HuH-7.5 (cell line): ENCODE data around the gene PRPF31.
A peak's percentile ranks its signal among the peaks of the same experiment; 100 is the strongest.

Experiments
- DNase-seq: peaks from one replicate; pipeline ENCODE4 v3.0.0; 2011; ENCODE audit warnings: low spot score

Gene PRPF31

DNA sequence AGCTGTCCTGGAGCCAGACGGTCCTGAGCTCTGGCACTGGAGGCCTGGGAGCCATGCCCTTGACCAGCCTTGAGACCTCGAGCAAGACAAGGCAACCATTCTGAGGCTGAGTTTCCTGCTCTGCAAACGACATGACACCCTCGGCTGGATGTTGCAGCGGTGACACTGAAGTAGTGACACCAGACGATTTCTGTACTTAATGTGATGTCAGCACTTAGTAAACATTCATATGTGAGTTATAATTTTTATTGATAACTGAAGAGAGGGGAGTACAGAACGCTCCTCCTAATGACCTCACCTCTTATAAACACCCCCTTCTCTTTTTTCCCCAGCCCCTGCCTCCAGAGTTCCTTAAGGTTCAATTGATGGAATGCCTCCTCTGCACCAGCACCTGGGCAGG is 7.1 kb upstream of the PRPF31 start:
- no peak for DNase-seq

DNA sequence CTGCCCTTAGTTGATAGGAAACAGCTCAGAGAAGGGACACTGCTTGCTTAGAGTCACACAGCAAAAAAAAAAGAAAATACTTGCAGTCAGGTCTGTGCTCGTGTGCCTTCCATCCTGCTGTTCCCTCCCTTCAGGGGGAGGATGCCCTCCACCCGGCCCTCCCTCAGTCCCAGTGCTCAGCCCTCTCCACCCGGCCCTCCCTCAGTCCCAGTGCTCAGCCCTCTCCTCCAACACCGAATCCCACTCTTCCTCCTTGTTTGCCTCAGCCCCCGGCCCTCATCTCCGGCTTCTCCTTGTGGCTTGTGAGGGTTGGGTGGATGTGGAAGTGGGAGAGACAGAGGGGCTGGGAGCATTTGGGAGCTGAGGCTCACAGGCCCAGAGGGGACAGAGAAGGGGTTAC is 5.9 kb upstream of the PRPF31 start:
- DNase-seq: no peak

DNA sequence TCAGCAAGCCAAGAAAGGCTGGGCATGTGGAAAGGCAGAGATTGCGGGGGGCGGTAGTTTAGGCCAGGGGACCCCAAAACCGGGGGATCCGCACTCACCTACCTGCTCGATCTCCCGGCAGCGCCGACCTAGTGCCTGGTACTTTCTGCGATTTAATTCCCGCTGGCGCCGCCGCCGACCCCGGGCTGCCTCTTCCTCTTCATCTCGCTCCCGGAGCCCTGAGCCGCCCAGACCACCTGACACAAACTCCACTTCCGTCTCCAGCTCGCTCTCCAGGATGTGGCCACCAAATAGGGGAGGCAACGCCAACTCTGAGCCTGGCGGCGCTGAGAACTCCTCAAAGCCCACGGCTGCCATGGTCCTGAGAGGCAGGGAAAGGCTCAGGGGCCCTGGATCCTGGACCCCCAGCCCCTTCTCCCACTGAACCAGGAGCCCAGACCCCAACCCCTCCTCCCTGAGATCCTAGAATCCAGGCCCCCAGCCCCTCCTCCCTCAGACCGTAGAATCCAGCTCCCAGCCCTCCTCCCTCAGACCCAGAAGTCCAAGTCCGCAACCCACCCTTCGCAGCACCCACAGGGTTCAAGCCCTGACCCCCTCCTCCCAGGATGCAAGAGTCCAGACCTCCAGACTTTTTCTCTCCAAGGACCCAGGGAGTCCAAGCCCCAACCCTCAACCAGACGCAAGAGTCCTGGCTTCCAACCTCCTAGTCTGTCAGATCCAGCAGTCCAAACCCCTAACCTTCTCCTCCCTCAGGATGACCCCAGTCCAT is 1.0 kb upstream of the PRPF31 start:
- no peak for DNase-seq

DNA sequence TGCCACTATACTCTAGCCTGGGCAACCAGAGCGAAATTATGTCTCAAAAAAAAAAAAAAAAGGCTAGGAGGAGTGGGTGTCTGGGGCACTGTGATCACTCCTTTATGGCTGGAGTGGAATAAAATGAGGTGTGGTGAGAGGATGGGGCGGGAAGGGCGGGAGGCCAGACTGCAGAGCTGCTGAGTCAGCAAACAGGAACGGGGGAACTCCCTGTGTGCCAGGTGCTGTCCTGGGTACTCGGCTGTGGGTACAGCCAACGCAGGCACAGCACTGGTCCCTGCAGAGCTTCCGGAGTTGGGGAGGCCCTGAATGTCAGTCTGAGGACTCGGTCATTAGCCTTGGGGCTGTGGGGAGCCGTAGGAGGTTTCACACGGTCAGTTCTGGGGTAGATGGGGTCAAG is 5.7 kb downstream of the PRPF31 start:
- no peak for DNase-seq

DNA sequence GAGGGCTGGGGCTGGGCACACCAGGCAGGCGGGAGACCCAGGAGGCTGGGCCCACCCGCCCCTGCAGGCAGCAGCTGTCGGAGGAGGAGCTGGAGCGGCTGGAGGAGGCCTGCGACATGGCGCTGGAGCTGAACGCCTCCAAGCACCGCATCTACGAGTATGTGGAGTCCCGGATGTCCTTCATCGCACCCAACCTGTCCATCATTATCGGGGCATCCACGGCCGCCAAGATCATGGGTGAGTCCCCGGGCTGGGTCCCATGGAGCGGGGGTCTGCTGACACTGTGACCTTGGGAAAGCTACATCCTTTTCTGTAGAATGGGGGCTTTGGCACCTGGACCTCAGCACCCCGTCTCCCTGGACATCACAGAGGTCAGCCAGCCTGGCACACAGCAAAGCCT is 8.1 kb downstream of the PRPF31 start:
- no peak for DNase-seq

DNA sequence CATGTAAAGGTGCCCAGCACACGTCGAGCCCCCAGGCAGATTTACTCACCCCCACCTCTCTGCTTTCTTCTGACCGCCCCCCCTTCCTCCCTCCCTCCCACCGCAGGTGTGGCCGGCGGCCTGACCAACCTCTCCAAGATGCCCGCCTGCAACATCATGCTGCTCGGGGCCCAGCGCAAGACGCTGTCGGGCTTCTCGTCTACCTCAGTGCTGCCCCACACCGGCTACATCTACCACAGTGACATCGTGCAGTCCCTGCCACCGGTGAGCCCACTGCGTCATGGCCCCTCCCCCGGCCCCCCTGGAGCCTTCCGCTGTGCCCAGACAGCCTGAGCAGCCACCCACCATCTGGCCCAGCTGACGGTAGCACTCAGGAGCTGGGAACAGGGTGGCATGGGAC is 8.8 kb downstream of the PRPF31 start:
- no peak for DNase-seq

DNA sequence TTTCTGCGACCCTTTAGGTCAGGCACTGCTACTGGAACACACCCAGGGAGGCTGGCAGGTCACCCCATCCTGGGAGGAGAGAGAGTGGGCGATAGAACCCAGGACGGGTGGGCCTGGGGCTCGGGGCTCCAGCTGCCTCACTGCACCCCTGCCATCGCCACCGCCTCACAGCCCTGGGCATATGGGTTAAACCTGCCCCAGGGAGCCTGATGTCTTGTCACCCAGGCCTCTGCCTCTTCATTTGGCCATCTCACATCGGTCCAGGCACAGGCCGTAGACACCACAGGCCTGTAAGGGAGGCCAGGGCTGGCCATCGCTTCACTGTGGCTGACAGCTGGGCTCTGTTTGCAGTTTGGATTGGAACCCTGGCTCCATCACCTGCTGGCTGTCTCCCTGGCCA is 10.2 kb downstream of the PRPF31 start:
- DNase-seq: no peak

DNA sequence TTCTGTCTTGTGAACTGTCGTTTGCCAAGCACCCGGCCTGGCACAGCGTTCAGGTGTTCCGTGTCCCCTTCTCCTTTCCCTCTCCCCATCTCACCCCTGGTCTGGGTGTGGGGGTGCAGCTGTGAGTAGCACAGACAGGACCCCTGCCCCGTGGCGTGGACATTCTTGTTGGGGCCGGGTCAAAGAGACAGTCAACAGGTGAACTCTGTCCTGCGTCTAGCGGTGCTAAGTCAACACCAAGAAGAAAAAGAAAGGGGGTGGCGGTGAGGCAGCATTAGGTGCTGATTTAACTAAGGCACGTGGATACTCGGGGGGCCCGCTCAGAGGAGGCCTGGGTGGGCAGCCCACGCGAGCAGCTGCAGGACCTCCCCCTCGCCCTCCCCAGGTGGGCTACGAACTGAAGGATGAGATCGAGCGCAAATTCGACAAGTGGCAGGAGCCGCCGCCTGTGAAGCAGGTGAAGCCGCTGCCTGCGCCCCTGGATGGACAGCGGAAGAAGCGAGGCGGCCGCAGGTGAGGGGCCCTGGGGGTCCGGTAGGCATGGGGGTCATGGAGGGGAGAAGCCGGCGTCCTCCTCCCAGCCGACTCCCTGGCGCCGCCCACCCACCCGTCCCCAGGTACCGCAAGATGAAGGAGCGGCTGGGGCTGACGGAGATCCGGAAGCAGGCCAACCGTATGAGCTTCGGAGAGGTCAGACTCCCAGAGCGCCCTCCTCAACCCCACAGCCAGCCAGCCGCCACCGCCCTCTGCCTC is 12.3 kb downstream of the PRPF31 start:
- no peak for DNase-seq

DNA sequence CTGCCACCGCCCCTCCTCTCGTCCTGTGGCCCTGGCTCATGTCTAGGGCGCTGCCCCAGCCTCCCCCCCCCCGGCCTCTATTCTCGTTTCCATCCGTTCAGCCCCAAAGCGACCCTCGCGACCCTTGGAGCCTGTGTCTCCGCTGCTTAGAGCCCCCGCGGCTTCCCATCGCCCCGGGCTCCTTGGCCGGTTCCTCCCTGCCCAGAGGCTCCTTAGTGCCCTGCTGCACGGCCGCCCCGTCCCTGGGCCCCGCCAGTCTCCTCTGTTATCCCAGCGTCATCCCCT is 12.8 kb downstream of the PRPF31 start:
- DNase-seq: no peak

DNA sequence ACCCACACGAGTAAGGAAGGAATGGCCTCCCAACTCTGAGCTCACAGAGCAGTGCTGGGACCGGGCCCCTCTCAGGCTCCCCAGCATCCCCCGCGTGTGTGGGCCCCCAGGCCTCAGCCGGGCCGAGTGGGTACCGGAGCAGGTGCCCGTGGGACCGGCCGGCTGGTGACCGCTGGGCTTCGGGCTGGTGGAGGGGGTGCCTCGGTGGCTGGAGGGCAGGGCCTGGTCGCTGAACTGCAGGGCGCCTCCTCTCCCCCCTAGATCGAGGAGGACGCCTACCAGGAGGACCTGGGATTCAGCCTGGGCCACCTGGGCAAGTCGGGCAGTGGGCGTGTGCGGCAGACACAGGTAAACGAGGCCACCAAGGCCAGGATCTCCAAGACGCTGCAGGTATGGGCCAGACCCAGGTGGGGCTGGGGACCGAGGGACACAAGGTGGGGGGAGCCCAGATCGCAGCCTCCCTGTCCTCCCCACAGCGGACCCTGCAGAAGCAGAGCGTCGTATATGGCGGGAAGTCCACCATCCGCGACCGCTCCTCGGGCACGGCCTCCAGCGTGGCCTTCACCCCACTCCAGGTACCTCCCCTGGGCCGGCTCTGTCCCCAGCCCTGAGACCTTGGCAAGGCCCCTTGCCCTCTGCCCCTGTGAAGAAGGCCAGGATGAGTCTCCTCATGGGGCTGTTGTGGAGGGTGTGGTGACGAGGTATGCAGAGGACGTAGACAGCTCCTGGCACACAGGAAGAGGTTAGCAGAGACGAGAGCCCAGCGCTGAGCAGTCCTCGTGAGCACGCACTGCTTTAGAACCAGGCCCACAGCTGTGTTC is 13.5 kb downstream of the PRPF31 start:
- DNase-seq: no peak

DNA sequence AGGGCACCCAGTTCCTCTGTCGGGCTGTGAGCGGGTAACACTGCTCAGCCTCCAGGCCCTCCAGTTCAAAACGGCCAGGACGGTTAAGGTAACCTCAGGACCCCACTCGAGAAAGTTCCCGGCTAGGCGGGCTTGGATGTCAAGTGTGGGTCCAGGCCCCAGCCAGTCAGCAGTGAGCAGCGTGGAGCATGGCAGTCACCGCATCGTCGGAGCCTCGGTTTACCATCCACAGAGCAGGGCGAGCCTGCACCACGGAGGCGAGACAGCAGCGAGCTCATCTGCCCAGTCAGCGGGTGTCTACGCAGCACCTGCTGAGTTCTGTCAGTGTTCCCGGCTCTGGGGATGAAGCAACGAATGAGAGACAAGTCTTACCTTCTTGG is 14.1 kb downstream of the PRPF31 start:
- DNase-seq: no peak

DNA sequence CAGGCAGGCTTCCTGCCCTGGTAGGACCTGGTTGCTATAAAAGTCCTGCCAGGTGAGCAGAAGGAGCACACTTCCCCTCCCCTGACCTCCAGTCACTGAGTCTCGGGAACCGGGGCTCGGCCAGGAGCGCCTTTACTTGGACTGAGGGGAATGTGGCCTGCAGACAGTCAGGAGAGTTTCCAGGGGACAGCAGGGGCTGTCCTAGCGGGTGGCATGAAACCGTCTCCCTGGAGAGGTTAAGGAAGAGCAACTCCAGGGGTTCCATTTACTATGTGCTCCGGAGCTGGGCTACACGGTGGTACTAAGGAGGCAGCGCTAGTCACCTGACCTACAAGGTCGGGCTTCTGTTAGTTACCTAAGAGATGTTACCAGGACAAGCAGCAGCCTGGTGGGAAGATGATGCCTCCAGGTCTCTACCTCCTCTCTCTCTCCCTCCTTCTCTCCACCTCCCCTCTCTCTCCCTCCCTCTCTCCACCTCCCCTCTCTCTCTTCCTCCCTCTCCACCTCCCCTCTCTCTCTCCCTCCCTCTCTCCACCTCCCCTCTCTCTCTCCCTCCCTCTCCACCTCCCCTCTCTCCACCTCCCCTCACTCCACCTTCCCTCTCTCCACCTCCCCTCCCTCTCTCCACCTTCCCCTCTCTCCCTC is 17.9 kb downstream of the PRPF31 start:
- no peak for DNase-seq

DNA sequence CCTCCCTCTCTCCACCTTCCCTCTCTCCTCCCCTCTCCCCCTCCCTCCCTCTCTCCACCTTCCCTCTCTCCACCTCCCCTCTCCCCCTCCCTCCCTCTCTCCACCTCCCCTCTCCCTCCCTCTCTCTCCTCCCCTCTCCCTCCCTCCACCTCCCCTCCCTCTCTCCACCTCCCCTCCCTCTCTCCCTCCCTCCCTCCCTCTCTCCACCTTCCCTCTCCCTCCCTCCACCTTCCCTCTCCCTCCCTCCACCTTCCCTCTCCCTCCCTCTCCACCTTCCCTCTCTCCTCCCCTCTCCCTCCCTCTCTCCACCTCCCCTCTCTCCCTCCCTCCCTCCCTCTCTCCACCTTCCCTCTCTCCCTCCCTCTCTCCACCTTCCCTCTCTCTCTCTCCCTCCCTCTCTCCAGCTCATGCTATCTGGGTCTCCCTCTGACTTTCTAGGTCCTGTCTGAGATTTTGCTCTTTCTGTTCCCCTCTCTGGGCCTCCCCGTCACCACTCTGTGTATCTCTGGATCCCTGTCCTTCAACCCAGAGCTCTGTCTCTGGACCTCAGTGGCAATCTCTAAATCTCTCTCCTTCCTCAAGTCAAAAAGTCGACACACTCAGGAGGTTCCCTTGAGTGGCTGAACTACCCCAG is 18.5 kb downstream of the PRPF31 start:
- DNase-seq: no peak

DNA sequence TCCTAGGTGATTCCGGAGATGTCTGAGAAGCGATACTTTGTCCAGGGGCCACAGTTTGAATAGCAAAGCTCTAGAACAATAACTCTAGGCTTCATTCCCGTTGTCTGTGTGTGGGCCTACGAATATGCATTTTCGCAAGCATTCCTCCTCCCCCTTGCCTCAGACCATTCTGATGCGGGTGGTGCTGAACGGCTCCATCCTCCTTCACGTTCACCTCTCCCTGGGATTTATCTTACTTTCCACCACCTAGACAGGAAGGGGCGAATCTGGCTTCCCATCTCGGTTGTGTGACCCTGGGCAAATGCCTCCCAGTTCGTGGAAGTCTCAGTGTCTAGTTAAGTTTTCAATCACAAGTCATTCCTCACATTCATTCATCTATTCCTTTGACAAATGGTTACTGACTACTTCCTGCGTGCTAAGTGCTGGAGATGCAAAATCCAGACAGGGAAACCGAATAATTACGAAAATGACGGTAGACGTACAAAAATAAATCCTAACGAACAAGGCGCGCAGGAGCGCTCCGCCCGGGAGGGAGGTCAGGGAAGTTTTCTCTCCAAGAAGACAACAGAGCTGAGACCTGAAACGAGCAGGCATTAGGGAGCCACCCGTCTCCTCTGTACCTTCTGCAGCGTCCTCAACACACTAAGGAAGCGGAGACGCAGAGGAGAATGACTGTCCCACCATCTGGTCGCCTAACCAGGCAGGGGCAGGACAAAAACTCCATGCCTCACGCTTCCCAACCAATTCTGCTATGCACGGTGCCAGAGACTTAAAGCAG is 20.7 kb downstream of the PRPF31 start:
- peak; percentile 43 for DNase-seq

DNA sequence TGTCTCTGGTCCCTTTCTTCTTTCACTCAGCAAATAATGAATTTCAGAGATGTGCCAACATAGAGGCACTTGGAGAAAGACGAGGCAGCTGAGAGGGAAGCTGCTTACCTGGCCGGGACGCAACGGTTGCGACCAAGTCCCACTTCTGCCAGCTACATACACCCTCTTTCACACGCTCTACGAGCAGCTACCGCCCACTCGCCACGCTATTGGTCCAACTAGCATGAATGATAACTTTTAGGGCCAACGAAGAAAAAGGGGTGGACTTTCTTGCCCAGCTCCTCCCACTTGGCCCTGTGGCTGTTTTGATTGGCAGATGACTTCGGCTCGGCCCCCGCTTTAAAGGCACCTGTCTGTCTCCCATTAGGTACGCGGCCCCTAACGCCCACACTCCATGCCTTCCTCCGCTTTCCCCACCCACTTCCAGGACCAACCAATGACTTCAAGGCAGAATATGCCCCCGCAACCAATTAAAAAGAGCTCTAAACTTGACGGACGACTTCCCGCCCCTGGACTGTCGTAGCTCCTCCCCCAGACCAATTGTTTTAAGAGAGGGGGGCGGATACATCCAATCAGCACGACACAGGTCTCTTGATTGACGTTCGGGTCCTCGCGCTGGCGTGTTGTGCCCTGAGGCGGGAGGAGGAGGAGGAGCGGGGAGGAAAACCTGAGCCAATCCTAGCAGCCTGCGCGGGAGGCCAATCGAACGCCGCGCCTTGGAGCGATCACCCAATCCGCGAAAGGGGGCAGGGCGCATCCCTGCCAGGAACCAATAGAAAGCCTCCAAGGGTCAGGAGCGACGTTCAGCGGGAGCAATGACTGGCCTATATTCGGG is 21.5 kb downstream of the PRPF31 start:
- peak; percentile 100 for DNase-seq

DNA sequence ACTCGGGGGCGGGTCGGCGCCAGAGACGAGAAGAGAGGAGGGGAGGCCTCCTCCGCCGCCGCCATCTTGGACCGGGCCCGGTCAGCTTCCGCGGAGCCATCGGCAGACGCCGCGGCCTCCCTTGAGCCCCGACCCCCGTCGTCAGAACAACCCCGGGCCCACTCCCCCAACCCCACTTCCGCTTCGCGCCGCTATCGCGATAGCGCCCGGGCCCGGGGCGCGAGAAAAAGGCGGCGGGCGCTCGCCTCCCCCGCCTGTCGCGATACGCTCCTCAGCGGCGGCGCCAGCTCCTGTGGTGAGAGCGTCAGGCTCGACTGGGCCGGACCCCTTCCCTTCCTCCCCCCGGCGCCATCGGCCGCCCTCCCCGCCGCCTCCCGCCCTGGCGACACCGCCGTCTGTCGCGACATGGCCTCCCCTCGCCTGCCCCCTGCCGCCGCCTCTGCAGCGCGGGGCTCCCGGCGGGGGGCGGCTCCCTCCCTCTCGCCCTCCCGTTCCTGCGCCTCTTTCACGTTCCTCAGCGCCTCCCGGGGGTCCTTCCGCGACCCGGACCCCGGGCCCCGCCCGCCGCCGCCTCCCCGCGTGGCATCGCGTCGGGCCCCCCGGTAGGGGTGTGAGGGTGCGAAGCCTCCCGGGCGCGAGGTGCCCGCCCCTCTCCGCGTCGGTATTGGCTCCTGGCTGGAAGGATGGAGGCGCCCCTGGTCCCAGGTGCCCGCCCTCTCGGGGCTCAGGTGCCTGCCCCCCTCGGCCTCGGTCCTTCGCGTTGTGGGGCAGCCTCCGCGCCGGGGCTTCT is 22.3 kb downstream of the PRPF31 start, which contains the start of gene CNOT3:
TSS of gene CNOT3 (plus strand) at position 64 of the 790 bp plus-strand sequence. CDS start 5,217 bp downstream, outside the sequence.
- no peak for DNase-seq

DNA sequence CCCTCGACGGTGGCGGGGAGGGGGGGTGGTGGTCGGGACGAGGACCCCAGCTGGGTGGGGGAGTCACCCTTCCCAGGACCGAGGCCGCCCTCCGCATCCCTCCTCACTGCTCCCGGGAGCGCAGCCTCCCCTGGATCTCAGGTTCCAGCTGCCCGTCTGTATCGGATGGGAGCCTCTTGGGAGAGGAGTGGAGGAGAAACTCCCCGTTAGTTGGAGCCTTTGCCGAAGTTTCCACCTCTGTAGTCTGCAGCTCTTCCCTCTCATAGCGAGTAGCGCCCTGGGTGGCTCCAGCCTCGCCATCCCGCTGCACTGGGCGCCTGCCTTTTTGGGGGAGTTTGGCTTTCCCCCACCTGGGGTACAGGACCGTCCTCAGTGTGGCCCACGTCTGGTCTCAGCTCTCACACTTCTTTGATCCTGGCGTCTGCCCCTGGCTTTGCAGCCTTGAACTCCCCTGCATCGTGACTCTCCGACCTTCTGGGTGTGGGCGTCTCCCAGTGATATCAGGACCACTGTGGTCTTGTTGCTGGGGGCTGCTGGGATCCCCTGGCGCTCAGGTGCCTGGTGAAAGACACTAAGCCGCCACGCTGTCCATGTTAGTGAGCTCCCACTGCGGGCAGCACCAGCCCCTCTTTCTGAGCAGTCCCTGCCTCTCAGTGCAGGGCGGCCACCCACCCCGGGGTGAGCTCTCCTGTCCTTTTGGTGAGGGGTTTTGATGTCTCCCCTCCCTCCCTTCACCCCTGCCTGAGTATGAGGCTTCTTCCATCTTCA is 23.1 kb downstream of the PRPF31 start:
- DNase-seq: no peak

DNA sequence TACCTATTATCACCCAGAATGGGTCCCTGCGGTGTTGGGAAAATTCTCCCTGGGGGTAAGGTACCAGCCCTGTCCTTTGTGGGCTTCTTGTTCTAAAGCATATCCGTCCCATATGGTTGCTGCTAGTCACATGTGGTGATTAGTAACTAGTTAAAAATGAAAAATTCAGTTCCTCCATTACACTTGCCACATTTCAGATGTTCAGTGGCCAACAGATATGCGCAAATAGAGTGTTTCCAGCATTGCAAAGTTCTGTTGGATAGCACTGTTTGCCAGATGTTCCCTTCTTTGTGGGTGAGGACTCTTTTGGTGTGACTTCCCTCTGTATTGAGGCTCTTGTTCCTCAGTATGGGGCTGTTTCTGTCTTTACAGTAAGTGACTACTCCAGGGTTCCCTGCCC is 25.8 kb downstream of the PRPF31 start:
- no peak for DNase-seq
